ENCODE measurements around the gene LAMA5. TPM values are rescaled to one million over a fixed set of nuclear protein-coding genes. Genes with fewer than 3 reads are reported as not detected.

The LAMA5 gene
- total RNA-seq, 1 donor from 2014 or later = 240 TPM

GRCh38 chr20:62328684-62329388, 38.3 kb downstream of the LAMA5 start:
- no peak for DNase-seq (ENCODE audit: low read depth)
- no peak overlapping the region for H3K4me3 ChIP-seq (ENCODE audit: low read depth, low read length)
- TF ChIP-seq CTCF (conservative IDR thresholded peaks at IDR 0.05; ENCODE audit: low read depth, low read length) = no peak

- no peak overlapping the region for H3K4me3 ChIP-seq (ENCODE audit: low read depth, low read length)
- DNase-seq (ENCODE audit: low read depth) = no peak
- TF ChIP-seq CTCF (conservative IDR thresholded peaks at IDR 0.05; ENCODE audit: low read depth, low read length) = no peak
Measured at GRCh38 chr20:62327726-62328495, 39.2 kb downstream of the LAMA5 start.

GRCh38 chr20:62326959-62327725, 40.0 kb downstream of the LAMA5 start:
- H3K4me3 ChIP-seq (ENCODE audit: low read depth, low read length) = no peak overlapping the region
- no peak for TF ChIP-seq CTCF (conservative IDR thresholded peaks at IDR 0.05; ENCODE audit: low read depth, low read length)
- no peak for DNase-seq (ENCODE audit: low read depth)

- no peak for DNase-seq (ENCODE audit: low read depth)
- no peak overlapping the region for H3K4me3 ChIP-seq (ENCODE audit: low read depth, low read length)
- no peak for TF ChIP-seq CTCF (conservative IDR thresholded peaks at IDR 0.05; ENCODE audit: low read depth, low read length)
Measured at GRCh38 chr20:62326559-62326958, 40.6 kb downstream of the LAMA5 start.

GRCh38 chr20:62325172-62325905, 41.8 kb downstream of the LAMA5 start:
- no peak for DNase-seq (ENCODE audit: low read depth)
- no peak overlapping the region for H3K4me3 ChIP-seq (ENCODE audit: low read depth, low read length)
- no peak for TF ChIP-seq CTCF (conservative IDR thresholded peaks at IDR 0.05; ENCODE audit: low read depth, low read length)

Data from epithelial cell of proximal tubule (primary cell).